HFF-Myc (cell line): Measurements from ENCODE around the gene KCNAB1.
"Not testable (repeated sequence)": the region's sequence is repeated elsewhere in the genome, so short reads cannot be mapped to it uniquely, and the experiment has no call there.

ENCODE experiments used
- DNase-seq: peaks from one replicate; pipeline ENCODE4 v3.0.0-alpha.2; 2011; ENCODE audit warnings: low read depth; ENCODE audit errors: extremely low read depth
- H3K4me3 ChIP-seq: replicated peaks from 2 replicates; pipeline ENCODE4 v1.5.1; 2011; ENCODE audit warnings: low read depth, mild to moderate bottlenecking, control low read depth, low read length
- TF ChIP-seq, protein P1 (sequence below): IDR thresholded peaks from 2 replicates; pipeline ENCODE4 v1.5.1; 2012; ENCODE audit warnings: mild to moderate bottlenecking, low read depth, low read length, control low read depth; ENCODE audit errors: missing control alignments

The KCNAB1 gene

DNA sequence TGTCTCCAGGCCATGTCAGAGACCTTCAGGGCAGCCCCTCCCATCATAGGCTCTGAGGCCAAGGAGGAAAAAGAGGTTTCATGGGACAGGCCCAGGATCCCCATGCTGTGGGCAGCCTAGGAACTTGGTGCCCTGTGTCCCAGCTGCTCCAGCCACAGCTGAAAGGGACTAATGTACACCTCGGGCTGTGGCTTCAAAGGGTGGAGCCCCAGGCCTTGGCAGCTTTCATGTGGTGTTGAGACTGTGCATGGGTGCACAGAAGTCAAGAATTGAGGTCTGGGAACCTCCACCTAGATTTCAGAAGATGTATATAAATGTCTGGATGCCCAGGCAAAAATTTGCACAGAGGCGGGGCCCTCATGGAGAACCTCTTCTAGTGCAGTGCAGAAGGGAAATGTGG is 441.2 kb downstream of the KCNAB1 start:
- no peak for DNase-seq
- H3K4me3 ChIP-seq, result no peak overlapping the region
- TF ChIP-seq, protein P1, sequence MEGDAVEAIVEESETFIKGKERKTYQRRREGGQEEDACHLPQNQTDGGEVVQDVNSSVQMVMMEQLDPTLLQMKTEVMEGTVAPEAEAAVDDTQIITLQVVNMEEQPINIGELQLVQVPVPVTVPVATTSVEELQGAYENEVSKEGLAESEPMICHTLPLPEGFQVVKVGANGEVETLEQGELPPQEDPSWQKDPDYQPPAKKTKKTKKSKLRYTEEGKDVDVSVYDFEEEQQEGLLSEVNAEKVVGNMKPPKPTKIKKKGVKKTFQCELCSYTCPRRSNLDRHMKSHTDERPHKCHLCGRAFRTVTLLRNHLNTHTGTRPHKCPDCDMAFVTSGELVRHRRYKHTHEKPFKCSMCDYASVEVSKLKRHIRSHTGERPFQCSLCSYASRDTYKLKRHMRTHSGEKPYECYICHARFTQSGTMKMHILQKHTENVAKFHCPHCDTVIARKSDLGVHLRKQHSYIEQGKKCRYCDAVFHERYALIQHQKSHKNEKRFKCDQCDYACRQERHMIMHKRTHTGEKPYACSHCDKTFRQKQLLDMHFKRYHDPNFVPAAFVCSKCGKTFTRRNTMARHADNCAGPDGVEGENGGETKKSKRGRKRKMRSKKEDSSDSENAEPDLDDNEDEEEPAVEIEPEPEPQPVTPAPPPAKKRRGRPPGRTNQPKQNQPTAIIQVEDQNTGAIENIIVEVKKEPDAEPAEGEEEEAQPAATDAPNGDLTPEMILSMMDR, result no peak

DNA sequence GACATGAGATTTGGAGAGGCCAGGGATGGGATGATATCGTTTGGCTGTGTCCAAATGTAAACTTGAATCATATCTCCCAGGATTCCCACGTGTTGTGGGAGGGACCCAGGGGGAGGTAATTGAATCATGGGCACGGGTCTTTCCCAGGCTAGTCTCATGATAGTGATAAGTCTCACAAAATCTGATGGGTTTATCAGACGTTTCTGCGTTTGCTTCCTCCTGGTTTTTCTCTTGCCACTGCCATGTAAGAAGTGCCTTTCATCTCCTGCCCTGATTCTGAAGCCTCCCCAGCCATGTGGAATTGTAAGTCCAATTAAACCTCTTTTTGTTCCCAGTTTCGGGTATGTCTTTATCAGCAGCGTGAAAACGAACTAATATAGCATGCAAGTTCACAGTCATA is 442.1 kb downstream of the KCNAB1 start:
- DNase-seq, result not testable (repeated sequence)

DNA sequence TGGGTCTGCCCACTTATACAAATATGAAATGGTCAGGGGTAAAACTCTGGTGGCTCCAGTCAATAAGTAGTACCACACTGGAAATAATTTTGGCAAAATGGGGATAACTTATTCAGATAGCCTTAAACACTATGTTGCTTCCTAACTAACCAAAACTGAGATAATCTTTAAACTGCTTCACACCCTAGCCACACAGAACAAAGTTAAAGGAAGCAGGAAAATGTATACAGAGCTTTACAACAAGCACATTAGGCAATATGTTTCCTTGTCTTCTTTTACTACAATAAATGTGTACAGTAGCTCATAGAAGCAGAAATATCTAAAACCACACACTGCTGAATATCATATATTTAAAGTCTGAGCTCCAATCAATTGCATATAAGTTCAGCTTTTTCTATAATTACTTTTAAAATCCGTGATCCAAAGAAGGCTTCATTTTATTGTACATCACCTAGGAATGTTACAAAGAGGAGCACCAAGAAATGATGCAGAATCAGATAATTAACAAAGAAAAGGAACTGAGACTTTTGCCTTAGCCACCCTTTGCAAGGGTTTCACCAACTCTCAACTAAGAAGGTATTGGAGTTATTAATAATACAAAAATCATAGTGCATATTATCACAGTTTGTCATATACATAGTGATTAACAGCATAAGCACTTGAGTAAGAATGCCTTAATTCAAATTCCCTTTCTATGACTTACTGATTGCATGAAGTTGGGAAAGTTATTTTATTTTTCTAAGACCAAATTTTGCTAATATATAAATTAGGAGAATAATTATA is 443.7 kb downstream of the KCNAB1 start:
- TF ChIP-seq, protein P1, result no peak
- no peak for DNase-seq
- no peak overlapping the region for H3K4me3 ChIP-seq

More for the DNA sequence above, 442.1 kb downstream of the KCNAB1 start:
- H3K4me3 ChIP-seq, result not testable (repeated sequence)

DNA sequence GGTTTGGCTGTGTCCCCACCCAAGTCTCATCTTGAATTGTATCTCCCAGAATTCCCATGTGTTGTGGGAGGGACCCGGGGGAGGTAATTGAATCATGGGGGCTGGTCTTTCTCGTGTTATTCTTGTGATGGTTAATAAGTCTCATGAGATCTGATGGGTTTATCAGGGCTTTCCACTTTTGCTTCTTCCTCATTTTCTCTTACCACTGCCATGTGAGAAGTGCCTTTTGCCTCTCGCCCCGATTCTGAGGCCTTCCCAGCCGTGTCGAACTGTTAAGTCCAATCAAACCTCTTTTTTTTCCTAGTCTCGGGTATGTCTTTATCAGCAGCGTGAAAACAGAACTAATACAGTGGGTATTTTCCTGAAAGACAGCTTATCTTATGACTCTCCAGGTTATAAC is 448.6 kb downstream of the KCNAB1 start:
- not testable (repeated sequence) for H3K4me3 ChIP-seq, DNase-seq

DNA sequence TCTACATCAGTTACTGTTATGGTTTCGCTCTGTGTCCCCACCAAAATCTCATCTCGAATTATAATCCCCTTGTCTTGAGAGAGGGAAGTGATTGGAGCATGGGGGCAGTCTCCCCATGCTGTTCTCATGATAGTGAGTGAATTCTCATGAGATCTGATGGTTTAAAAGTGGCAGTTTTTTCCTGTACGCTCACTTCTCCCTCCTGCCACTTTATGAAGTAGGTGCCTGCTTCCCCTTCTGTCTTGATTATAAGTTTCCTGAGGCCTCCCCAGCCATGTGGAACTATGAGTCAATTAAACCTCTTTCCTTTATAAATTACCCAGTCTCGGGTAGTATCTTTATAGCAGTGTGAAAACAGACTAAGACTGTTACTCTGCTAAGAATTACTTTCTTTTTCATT is 449.5 kb downstream of the KCNAB1 start:
- DNase-seq, H3K4me3 ChIP-seq: not testable (repeated sequence)

DNA sequence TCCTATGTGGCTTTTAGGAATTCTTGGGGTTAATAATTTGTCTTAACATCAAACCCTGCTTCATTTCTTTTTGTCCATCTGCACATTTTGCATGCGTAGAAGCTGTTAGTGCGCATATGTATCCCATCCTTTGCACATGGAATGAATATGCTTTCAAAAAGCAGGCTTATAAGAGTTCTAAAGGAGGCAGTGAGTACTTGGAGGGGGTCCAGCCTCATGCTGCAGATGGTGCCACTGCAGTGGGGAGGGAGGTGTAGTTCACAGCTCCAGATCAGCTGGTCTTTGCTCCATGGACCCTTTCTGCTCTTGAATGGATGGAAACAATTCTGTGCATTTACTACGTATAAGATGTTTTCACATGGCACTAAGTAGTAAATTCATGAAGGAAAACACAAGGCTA is 455.3 kb downstream of the KCNAB1 start:
- TF ChIP-seq, protein P1, result no peak
- H3K4me3 ChIP-seq, result no peak overlapping the region
- no peak for DNase-seq

DNA sequence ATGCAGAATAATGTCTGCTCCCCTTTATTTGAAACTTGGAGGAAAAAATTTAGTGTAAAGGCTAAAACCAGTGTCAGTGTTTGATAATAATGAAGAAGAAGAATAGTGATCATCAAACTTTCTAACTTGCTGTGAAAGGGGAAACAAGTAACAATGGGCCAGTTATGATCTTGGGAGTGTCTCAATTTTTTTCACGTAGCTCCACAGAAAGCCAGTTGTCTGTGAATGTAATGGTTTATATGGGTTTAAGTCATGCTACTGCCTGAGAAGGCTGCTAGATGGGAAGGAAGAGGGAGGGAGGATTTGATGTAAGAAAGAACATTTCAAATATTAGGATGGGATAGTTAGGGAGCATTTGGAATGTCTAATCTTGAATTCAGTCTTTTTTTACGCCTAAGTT is 455.7 kb downstream of the KCNAB1 start:
- H3K4me3 ChIP-seq, result no peak overlapping the region
- no peak for DNase-seq
- TF ChIP-seq, protein P1, result no peak

DNA sequence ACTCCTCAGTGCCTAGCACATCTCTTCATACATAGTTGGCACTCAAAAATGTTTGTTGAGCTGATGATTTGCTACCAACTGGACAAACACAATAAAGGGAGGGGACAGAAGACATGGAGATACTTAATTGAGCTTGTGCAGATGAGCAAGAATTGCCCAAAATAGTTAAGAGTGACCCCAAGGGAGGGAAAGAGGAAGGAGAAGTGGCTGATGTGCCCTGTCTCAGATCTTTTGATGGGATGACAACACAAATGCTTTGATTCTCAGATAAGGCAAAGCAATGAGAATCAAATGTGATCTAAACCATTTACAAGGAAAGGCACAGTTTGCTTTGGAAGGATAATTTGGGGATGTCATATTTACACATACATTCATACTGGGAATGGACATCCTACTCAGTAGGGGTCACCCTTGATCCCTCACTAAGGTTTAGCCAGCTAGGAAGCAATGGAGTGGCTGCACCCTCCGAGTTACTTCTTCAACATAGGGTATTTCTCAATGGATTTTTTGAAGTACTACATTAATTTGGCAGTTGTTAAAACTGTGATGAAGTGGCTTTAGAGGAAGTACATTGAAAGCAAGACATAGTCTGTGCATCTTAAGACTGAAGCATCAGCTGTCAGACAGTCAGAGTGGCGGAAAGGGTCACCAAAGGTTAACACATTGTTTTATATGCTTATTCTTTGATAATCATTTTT is 456.4 kb downstream of the KCNAB1 start:
- DNase-seq, result no peak
- TF ChIP-seq, protein P1, result no peak
- H3K4me3 ChIP-seq, result no peak overlapping the region
